SK-N-SH treated with all-trans-retinoic acid at 6 μM for 48 hours (cell line): Measurements from ENCODE around the gene FAM199X.

Experiments
- BACH2 ChIP-seq: fragments of 250-450 bp; sonication (Bioruptor Pico); IDR thresholded peaks from 2 replicates; pipeline ENCODE4 v1.9.0; 2021; ENCODE audit warnings: mild to moderate bottlenecking, borderline replicate concordance
- ESRRG ChIP-seq: fragments of 250-450 bp; sonication (Bioruptor Pico); IDR thresholded peaks from 2 replicates; pipeline ENCODE4 v1.6.1; 2021; ENCODE audit warnings: mild to moderate bottlenecking
- PATZ1 ChIP-seq: fragments of 250-450 bp; sonication (Bioruptor Pico); IDR thresholded peaks from 2 replicates; pipeline ENCODE4 v1.8.0; 2020; ENCODE audit warnings: mild to moderate bottlenecking, moderate library complexity, borderline replicate concordance
- POU6F1 ChIP-seq: fragments of 250-450 bp; sonication (Bioruptor Pico); IDR thresholded peaks from 2 replicates; pipeline ENCODE4 v1.8.0; 2021; ENCODE audit warnings: low read depth, mild to moderate bottlenecking, moderate library complexity, borderline replicate concordance
- RARB ChIP-seq: fragments of 250-450 bp; sonication (Bioruptor Pico); IDR thresholded peaks from 2 replicates; pipeline ENCODE4 v1.8.0; 2021; ENCODE audit warnings: mild to moderate bottlenecking, moderate library complexity
- TSHZ2 ChIP-seq: fragments of 250-450 bp; sonication (Bioruptor Pico); IDR thresholded peaks from 2 replicates; pipeline ENCODE4 v1.5.0; 2020; ENCODE audit warnings: mild to moderate bottlenecking, moderate library complexity
- ZNF70 ChIP-seq: fragments of 450-650 bp; formaldehyde crosslinking; IDR thresholded peaks from 2 replicates; pipeline ENCODE4 v1.5.0; 2020; ENCODE audit warnings: mild to moderate bottlenecking, moderate library complexity

GRCh38 chrX:104173841-104174240, 7.6 kb downstream of the FAM199X start:
- TF ChIP-seq RARB (CRISPR knock-in tag): no peak
- no peak for TF ChIP-seq BACH2 (CRISPR knock-in tag)
- no peak for TF ChIP-seq PATZ1
- TF ChIP-seq TSHZ2 (CRISPR knock-in tag): no peak
- TF ChIP-seq ESRRG (CRISPR knock-in tag): no peak
- TF ChIP-seq POU6F1 (CRISPR knock-in tag): no peak
- TF ChIP-seq ZNF70 (CRISPR knock-in tag): no peak
